ENCODE data around the gene CIRBP.
"Not testable (repeated sequence)": the region's sequence is repeated elsewhere in the genome, so short reads cannot be mapped to it uniquely, and the experiment has no call there.

CIRBP gene

GRCh38 chr19:1316466-1316865 is 47.3 kb downstream of the CIRBP start:
- no peak for DNase-seq

GRCh38 chr19:1317274-1318003 is 48.3 kb downstream of the CIRBP start:
- no peak for DNase-seq

- DNase-seq, result no peak
Measured at GRCh38 chr19:1318678-1319471, 49.7 kb downstream of the CIRBP start.

GRCh38 chr19:1320282-1320650 is 51.1 kb downstream of the CIRBP start:
- DNase-seq, result not testable (repeated sequence)

- DNase-seq, result no peak
Measured at GRCh38 chr19:1321539-1321938, 52.4 kb downstream of the CIRBP start.

GRCh38 chr19:1322198-1322981 is 53.3 kb downstream of the CIRBP start:
- DNase-seq, result no peak

- DNase-seq, result no peak
Measured at GRCh38 chr19:1324249-1324805, 55.2 kb downstream of the CIRBP start.
